Activated CD8-positive, alpha-beta memory T cell treated with anti-CD3 and anti-CD28 coated beads for 1 hour (primary cell): ENCODE results near the gene SLF2.
"Not testable (repeated sequence)": the region's sequence is repeated elsewhere in the genome, so short reads cannot be mapped to it uniquely, and the experiment has no call there.

ENCODE experiments used
- DNase-seq, 2 donors: peaks; one replicate each; pipeline ENCODE4 v3.0.0-alpha.2; 2020; ENCODE audit warnings: low read depth in 1 of 2; ENCODE audit errors: extremely low read depth in 1 of 2

SLF2 gene

GRCh38 chr10:100960251-100960650 lies 47.5 kb downstream of the SLF2 start:
- no peak for DNase-seq

GRCh38 chr10:100962351-100963080 lies 49.8 kb downstream of the SLF2 start:
- no peak for DNase-seq

GRCh38 chr10:100963826-100964225 lies 51.1 kb downstream of the SLF2 start:
- no peak for DNase-seq

- DNase-seq: no peak
These were observed 53.1 kb downstream of the SLF2 start for GRCh38 chr10:100965820-100966219.

- DNase-seq: no peak
These were observed 54.1 kb downstream of the SLF2 start for GRCh38 chr10:100966887-100967286.

GRCh38 chr10:100967332-100967731 lies 54.6 kb downstream of the SLF2 start:
- DNase-seq: no peak

GRCh38 chr10:100968062-100968736 lies 55.4 kb downstream of the SLF2 start:
- no peak for DNase-seq

GRCh38 chr10:100968863-100969186 lies 56.1 kb downstream of the SLF2 start:
- DNase-seq: no peak

GRCh38 chr10:100969187-100970075 lies 56.7 kb downstream of the SLF2 start, which contains the start of gene SEMA4G:
Gene SEMA4G (plus strand): TSS chr10:100969504. CDS start chr10:100972913, 3,409 bp downstream.
- peak in 1 of 2 donors; percentile 34 for DNase-seq

GRCh38 chr10:100970076-100970913 lies 57.5 kb downstream of the SLF2 start:
- no peak for DNase-seq

- DNase-seq: no peak
These were observed 58.4 kb downstream of the SLF2 start for GRCh38 chr10:100970914-100971811.

GRCh38 chr10:100972115-100972903 lies 59.5 kb downstream of the SLF2 start:
- DNase-seq: no peak

- DNase-seq: no peak
These were observed 60.3 kb downstream of the SLF2 start for GRCh38 chr10:100972904-100973535.

- DNase-seq: not testable (repeated sequence)
These were observed 62.6 kb downstream of the SLF2 start for GRCh38 chr10:100975397-100975796.

- DNase-seq: no peak
These were observed 64.1 kb downstream of the SLF2 start for GRCh38 chr10:100976906-100977305.

- no peak for DNase-seq
These were observed 64.7 kb downstream of the SLF2 start for GRCh38 chr10:100977436-100977835.

- DNase-seq: no peak
These were observed 65.5 kb downstream of the SLF2 start for GRCh38 chr10:100978121-100978900.

GRCh38 chr10:100978901-100979195 lies 66.1 kb downstream of the SLF2 start:
- no peak for DNase-seq
